Activated CD4-positive, alpha-beta memory T cell treated with anti-CD3 and anti-CD28 coated beads, Interleukin-2, amount 10 ng/mL, durations not matched to agents 7 days and 5 days (primary cell): ENCODE measurements around the gene KCNH6. TPM values are rescaled to one million over a fixed set of nuclear protein-coding genes. Genes with fewer than 3 reads are reported as not detected.

Source experiments
- CTCF ChIA-PET: fragments of 350-600 bp; sonication (Branson Sonifier 250); formaldehyde crosslinking; loops from one replicate; lab custom pipeline; 2021; ENCODE audit warnings: antibody characterized with exemption, inconsistent platforms; lab: Charles Lee
- POLR2A ChIA-PET: fragments of 350-600 bp; sonication (Branson Sonifier 250); formaldehyde crosslinking; loops from one replicate; lab custom pipeline; 2021; ENCODE audit warnings: antibody characterized with exemption; lab: Charles Lee
- DNase-seq: peaks from one replicate; pipeline ENCODE4 v3.0.0-alpha.2; 2020
- H3K27ac Mint-ChIP-seq: one replicate; pipeline ENCODE4 v1.8.0; 2021; ENCODE audit warnings: mild to moderate bottlenecking, mixed read lengths
- H3K27me3 Mint-ChIP-seq: one replicate; pipeline ENCODE4 v1.8.0; 2021; ENCODE audit warnings: mixed read lengths
- H3K36me3 Mint-ChIP-seq: one replicate; pipeline ENCODE4 v1.8.0; 2021; ENCODE audit warnings: low read depth, mixed read lengths
- H3K4me1 Mint-ChIP-seq: one replicate; pipeline ENCODE4 v1.8.0; 2021; ENCODE audit warnings: mixed read lengths
- H3K4me3 Mint-ChIP-seq: one replicate; pipeline ENCODE4 v1.8.0; 2021; ENCODE audit warnings: mild to moderate bottlenecking, mixed read lengths
- H3K9me3 Mint-ChIP-seq: one replicate; pipeline ENCODE4 v1.8.0; 2021; ENCODE audit warnings: mixed read lengths
- total RNA-seq, 2 experiments: library from RNA; stranded (reverse); gene quantifications; one replicate each; pipeline ENCODE4 v1.2.3, GENCODE V29; 2021

Gene KCNH6
- total RNA-seq, 2 experiments from 2014 or later: not detected

- no peak overlapping the region for H3K4me3 Mint-ChIP-seq
- no peak overlapping the region for H3K27ac Mint-ChIP-seq
- H3K27me3 Mint-ChIP-seq: peaks cover 32% of the 10 kb centered on the region
- H3K9me3 Mint-ChIP-seq: no peaks in the 10 kb centered on the region
- DNase-seq: no peak
- ChIA-PET CTCF (no interaction called here), POLR2A (no interaction called here)
- peaks cover 4% of the 10 kb centered on the region for H3K4me1 Mint-ChIP-seq
- H3K36me3 Mint-ChIP-seq: no peaks in the 10 kb centered on the region
Observed at GRCh38 chr17:63535640-63536039, 12.5 kb downstream of the KCNH6 start.

DNA sequence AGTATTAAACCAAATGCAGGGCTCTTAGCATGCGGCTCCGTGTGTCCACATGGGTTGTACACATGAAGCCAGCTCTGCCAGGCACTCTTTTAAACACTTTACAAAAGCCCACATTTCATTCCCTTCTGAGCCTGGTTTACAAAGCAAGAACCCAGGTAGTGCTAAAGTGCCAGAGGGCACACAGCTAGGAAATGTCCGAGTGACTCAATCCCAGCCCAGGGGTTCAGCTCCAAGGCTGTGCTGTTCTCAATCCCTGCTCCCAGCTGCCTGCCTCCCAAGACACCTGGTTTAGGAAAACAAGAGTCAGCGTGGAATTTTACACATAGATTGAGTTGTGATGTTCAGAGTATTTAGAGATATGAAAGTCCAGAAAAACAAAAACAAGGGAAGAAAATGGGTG is 13.8 kb downstream of the KCNH6 start:
- no peak overlapping the region for H3K27ac Mint-ChIP-seq
- peaks cover 32% of the 10 kb centered on the region for H3K27me3 Mint-ChIP-seq
- ChIA-PET POLR2A (interaction anchor here (1.1 to 2.3 kb wide), 2 partner anchors 12 to 14 kb away, joined by 3 to 7 read pairs; no protein-coding TSS in a partner anchor), CTCF (interaction anchor here (1.7 kb wide), 1 partner anchor 111 kb away, joined by 3 read pairs; no protein-coding TSS in a partner anchor)
- no peaks in the 10 kb centered on the region for H3K36me3 Mint-ChIP-seq
- peaks cover 4% of the 10 kb centered on the region for H3K4me1 Mint-ChIP-seq
- DNase-seq: no peak
- H3K9me3 Mint-ChIP-seq: no peaks in the 10 kb centered on the region
- H3K4me3 Mint-ChIP-seq: no peak overlapping the region

DNA sequence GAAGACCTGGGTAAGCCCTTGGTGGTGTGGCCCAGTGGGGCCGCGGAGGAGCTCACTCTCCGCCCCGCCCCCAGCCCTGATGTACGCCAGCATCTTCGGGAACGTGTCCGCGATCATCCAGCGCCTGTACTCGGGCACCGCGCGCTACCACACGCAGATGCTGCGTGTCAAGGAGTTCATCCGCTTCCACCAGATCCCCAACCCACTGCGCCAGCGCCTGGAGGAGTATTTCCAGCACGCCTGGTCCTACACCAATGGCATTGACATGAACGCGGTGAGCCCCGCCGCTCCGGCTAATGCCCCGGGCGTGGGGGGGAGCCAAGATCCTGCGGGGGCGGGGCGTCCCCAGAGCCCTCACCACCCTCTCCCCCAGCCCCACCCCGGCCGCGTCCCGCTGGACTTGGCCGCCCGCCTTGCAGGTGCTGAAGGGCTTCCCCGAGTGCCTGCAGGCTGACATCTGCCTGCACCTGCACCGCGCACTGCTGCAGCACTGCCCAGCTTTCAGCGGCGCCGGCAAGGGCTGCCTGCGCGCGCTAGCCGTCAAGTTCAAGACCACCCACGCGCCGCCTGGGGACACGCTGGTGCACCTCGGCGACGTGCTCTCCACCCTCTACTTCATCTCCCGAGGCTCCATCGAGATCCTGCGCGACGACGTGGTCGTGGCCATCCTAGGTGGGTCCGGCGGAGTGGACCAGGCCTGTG is 15.0 kb downstream of the KCNH6 start:
- H3K36me3 Mint-ChIP-seq: no peaks in the 10 kb centered on the region
- H3K27ac Mint-ChIP-seq: no peak overlapping the region
- H3K4me3 Mint-ChIP-seq: no peak overlapping the region
- peaks cover 4% of the 10 kb centered on the region for H3K4me1 Mint-ChIP-seq
- CTCF ChIA-PET: no interaction called here
- POLR2A ChIA-PET: interaction anchor here (1.1 to 2.3 kb wide), 2 partner anchors 11 to 13 kb away, joined by 3 to 7 read pairs; no protein-coding TSS in a partner anchor
- no peaks in the 10 kb centered on the region for H3K9me3 Mint-ChIP-seq
- H3K27me3 Mint-ChIP-seq: peaks cover 32% of the 10 kb centered on the region
- DNase-seq: no peak

DNA sequence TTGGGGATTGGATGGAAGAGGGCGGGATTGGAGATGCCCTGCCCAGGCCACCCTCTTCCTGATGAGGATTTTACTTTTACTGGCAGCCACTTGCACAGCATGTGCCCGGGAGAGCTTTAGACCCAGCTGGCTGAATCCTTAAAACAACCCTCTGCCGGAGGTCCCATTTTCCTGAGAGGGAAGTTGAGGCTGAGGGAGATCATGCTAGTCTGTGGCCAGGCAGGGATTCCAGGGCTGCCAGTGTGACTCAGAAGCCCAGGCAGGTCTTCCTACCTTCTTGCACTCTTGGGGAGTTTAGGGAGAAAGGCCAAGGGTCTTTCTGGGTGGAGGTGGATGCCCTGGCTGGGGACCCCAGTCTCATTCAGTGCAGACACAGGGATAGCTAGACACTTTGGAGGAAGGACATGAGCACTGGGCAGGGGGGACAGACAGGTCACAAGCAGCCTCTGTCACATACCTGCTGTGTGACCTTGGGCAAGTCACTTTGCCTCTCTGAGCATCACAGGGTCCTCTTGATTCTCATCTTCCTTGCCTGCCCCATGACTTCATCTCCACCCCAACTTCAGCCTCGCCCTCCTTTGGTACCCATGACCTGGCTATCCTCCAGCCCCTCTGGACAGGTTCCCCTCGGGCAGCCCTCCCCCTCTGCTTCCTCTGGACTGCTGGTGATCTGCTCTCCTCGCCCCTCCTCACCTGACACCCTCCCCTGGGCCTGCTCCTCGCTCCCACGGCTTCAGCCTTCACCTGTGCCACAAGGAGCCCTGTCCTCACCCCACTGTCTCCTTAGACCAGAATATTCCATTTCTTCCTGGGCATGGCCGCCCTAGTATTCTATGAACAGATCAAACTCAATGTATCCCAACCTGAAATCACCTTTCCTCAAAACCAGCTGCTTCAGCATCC is 15.8 kb downstream of the KCNH6 start:
- H3K27ac Mint-ChIP-seq: no peak overlapping the region
- no peaks in the 10 kb centered on the region for H3K36me3 Mint-ChIP-seq
- POLR2A ChIA-PET: interaction anchor here (2.3 kb wide), 1 partner anchor 12 kb away, joined by 7 read pairs; no protein-coding TSS in a partner anchor
- peaks cover 4% of the 10 kb centered on the region for H3K4me1 Mint-ChIP-seq
- no peaks in the 10 kb centered on the region for H3K9me3 Mint-ChIP-seq
- H3K27me3 Mint-ChIP-seq: peaks cover 32% of the 10 kb centered on the region
- CTCF ChIA-PET: no interaction called here
- no peak overlapping the region for H3K4me3 Mint-ChIP-seq
- no peak for DNase-seq

DNA sequence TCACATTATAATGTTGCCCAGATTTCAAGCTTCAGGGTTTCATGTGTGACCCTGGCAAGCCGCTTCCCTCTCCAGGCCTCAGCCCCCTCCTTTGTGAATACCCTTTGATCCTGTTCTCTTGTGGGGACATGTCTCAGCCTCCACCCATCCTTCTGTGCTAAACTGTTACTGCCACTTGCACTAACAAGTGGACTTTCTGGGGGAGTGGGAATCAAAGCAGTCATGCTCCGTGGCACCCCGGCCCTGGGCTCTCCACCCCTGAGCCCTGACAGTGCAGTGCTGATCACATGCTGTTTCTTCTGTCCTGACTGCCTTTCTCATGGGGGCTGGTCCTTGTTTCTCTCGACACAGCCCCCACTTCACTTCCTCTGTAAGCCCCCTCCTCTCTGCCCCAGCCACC is 17.4 kb downstream of the KCNH6 start:
- DNase-seq: no peak
- Mint-ChIP-seq H3K4me3 (no peak overlapping the region), H3K4me1 (peaks cover 4% of the 10 kb centered on the region), H3K9me3 (no peaks in the 10 kb centered on the region), H3K36me3 (no peaks in the 10 kb centered on the region), H3K27ac (no peak overlapping the region), H3K27me3 (peaks cover 32% of the 10 kb centered on the region)
- POLR2A ChIA-PET: no interaction called here
- CTCF ChIA-PET: no interaction called here

- DNase-seq: no peak
- H3K4me1 Mint-ChIP-seq: peaks cover 4% of the 10 kb centered on the region
- H3K9me3 Mint-ChIP-seq: no peaks in the 10 kb centered on the region
- H3K27ac Mint-ChIP-seq: no peak overlapping the region
- ChIA-PET CTCF (interaction anchor here (1.2 kb wide), 1 partner anchor 9 kb away, joined by 3 read pairs; no protein-coding TSS in a partner anchor), POLR2A (interaction anchor here (0.7 kb wide), 1 partner anchor 9 kb away, joined by 3 read pairs; the partner anchor contains the start of gene DCAF7)
- peaks cover 27% of the 10 kb centered on the region for H3K27me3 Mint-ChIP-seq
- no peak overlapping the region for H3K4me3 Mint-ChIP-seq
- H3K36me3 Mint-ChIP-seq: no peaks in the 10 kb centered on the region
Observed at GRCh38 chr17:63542218-63542545, 19.0 kb downstream of the KCNH6 start.

DNA sequence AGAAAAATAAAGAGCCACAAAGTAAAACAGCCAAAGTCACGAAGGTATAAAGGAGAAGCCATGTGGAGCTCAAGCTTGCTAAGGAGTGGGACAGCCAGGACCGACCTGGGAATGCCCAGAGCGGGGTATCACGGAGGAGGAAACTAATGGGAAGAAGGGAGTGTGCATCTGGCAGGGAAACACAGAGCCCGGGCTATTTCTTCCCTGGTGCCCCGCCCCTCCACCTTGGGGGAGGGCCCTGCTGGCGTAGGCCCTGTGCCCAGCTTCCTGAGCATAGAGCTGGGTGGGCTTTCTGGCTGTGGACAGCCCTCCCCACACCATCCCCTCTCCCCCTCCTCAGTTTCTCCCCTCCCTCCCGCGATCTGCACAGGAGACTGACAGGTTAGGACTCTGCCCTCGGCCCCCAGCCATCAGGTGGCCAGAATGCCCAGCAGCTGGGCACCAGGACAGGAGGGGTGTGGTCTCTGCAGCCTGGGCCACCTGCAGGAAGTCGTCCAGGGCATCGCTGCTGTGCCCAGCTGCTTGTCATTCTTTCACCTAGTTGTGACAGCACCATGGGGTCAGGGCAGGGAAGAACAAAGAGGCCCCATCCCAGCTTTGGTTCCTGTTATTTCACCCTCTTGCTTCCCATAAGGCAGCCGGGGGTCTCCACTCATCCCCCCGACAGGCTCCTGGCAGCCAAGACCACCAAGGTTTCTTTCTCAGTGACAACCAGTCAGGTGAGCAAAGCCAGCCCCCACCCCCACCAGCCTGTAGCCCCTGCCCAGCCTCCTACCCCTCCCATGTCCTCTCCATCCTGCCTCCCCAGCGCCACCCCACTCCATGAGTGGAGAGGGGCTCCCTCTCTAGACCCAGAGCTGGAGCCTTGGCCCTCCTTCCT is 20.0 kb downstream of the KCNH6 start:
- H3K36me3 Mint-ChIP-seq: no peaks in the 10 kb centered on the region
- H3K27me3 Mint-ChIP-seq: peaks cover 20% of the 10 kb centered on the region
- ChIA-PET POLR2A (interaction anchor here (0.7 to 1.0 kb wide), 2 partner anchors 8 to 58 kb away, joined by 3 read pairs; partner anchors contain the start of gene DCAF7), CTCF (no interaction called here)
- H3K4me3 Mint-ChIP-seq: no peak overlapping the region
- no peak for DNase-seq
- no peak overlapping the region for H3K27ac Mint-ChIP-seq
- H3K9me3 Mint-ChIP-seq: no peaks in the 10 kb centered on the region
- peaks cover 4% of the 10 kb centered on the region for H3K4me1 Mint-ChIP-seq

GRCh38 chr17:63543822-63544420 is 20.8 kb downstream of the KCNH6 start:
- ChIA-PET POLR2A (interaction anchor here (1.0 kb wide), 1 partner anchor 58 kb away, joined by 3 read pairs; no protein-coding TSS in a partner anchor), CTCF (interaction anchor here (1.3 kb wide), 1 partner anchor 69 kb away, joined by 4 read pairs; no protein-coding TSS in a partner anchor)
- H3K9me3 Mint-ChIP-seq: no peaks in the 10 kb centered on the region
- no peaks in the 10 kb centered on the region for H3K36me3 Mint-ChIP-seq
- H3K27ac Mint-ChIP-seq: no peak overlapping the region
- H3K27me3 Mint-ChIP-seq: peaks cover 13% of the 10 kb centered on the region
- H3K4me1 Mint-ChIP-seq: peaks cover 3% of the 10 kb centered on the region
- no peak overlapping the region for H3K4me3 Mint-ChIP-seq
- no peak for DNase-seq

GRCh38 chr17:63544467-63545301 is 21.5 kb downstream of the KCNH6 start:
- POLR2A ChIA-PET: interaction anchor here (0.9 to 1.0 kb wide), 2 partner anchors 55 to 57 kb away, joined by 3 read pairs; no protein-coding TSS in a partner anchor

DNA sequence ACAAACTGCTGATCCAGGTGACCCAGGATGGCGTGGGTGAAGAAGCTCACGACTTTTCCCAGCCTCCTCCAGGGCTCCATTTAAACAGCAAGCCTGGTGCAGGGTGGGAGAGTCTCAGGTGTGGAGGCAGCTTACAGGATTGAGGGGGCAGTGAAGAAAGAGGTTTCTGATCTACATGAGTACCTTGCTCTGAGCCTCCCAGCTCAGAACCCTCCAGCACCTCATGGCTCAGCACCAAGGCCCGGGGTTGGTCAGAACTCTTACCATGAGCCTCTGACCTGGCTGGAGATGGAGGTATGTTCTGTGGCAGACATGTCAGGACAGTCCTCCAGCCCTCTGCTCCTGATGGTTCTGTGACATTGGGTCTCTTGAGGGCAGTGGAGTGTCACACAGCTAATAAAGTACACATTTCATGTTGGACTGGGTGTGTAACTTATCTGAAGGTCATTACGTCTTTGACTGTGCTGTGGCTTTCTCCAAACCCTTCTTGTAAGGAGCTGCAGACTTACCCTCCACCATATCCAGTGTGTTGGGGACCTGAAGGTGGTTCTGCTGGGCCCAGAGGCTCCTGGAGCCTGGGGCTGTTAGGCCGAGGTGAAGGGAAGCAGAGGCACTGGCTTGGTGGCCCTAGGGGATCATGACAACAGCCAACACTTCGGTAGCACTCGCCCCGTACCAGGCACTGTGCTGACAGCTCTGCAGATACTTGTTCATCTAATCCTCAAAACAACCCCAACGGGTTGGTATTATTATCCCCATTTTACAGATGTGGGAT is 23.3 kb downstream of the KCNH6 start:
- Mint-ChIP-seq H3K4me3 (no peak overlapping the region), H3K4me1 (peaks cover 5% of the 10 kb centered on the region), H3K9me3 (no peaks in the 10 kb centered on the region), H3K27ac (no peak overlapping the region), H3K27me3 (no peaks in the 10 kb centered on the region), H3K36me3 (no peaks in the 10 kb centered on the region)
- ChIA-PET POLR2A (no interaction called here), CTCF (interaction anchor here (0.7 kb wide), 1 partner anchor 62 kb away, joined by 4 read pairs; no protein-coding TSS in a partner anchor)
- no peak for DNase-seq

More at GRCh38 chr17:63544467-63545301, 21.5 kb downstream of the KCNH6 start:
- H3K27me3 Mint-ChIP-seq: peaks cover 5% of the 10 kb centered on the region
- H3K36me3 Mint-ChIP-seq: no peaks in the 10 kb centered on the region
- H3K27ac Mint-ChIP-seq: no peak overlapping the region
- no peak for DNase-seq
- no peaks in the 10 kb centered on the region for H3K9me3 Mint-ChIP-seq
- peaks cover 5% of the 10 kb centered on the region for H3K4me1 Mint-ChIP-seq
- no peak overlapping the region for H3K4me3 Mint-ChIP-seq
- CTCF ChIA-PET: interaction anchor here (1.3 kb wide), 1 partner anchor 68 kb away, joined by 4 read pairs; no protein-coding TSS in a partner anchor

DNA sequence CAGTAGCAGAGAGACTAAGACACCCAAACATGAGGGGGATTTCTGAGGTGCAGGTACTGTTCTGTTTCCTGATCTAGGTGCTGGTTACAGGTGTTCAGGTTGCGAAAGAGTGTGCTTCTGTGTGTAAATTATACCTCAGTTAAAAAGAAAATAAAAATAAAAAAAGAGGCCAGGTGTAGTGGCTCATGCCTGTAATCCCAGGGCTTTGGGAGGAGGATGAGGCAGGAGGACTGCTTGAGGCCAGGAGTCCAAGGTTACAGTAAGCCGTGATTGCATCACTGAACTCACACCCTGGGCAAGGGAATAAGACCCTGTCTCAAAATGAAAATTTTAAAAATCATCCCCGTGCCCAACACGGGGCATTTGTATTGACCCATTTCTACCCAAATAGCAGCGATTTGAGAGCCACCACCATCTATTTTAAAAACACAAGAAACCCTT is 23.9 kb downstream of the KCNH6 start:
- no peaks in the 10 kb centered on the region for H3K9me3 Mint-ChIP-seq
- ChIA-PET CTCF (no interaction called here), POLR2A (no interaction called here)
- H3K27ac Mint-ChIP-seq: no peak overlapping the region
- peaks cover 4% of the 10 kb centered on the region for H3K36me3 Mint-ChIP-seq
- no peak for DNase-seq
- H3K4me3 Mint-ChIP-seq: no peak overlapping the region
- no peaks in the 10 kb centered on the region for H3K27me3 Mint-ChIP-seq
- peaks cover 8% of the 10 kb centered on the region for H3K4me1 Mint-ChIP-seq
